Fibroblast of gingiva (primary cell): ENCODE data around the gene HSD11B1.

Source experiments
- DNase-seq: peaks from one replicate; pipeline ENCODE4 v3.0.0-alpha.2; 2011; ENCODE audit warnings: low read depth

Gene HSD11B1

GRCh38 chr1:209755926-209756614 is 51.4 kb downstream of the HSD11B1 start, which contains the start of gene TRAF3IP3:
TRAF3IP3 (plus strand) TSS chr1:209756053; CDS start chr1:209760040, 3,987 bp downstream.
- no peak for DNase-seq

- DNase-seq: no peak
Observed at GRCh38 chr1:209756615-209757445, 52.2 kb downstream of the HSD11B1 start.

- no peak for DNase-seq
Observed at GRCh38 chr1:209758400-209758799, 53.8 kb downstream of the HSD11B1 start.

GRCh38 chr1:209759829-209760359 is 55.2 kb downstream of the HSD11B1 start:
- DNase-seq: no peak

GRCh38 chr1:209761011-209761635 is 56.5 kb downstream of the HSD11B1 start:
- no peak for DNase-seq

GRCh38 chr1:209766051-209766450 is 61.4 kb downstream of the HSD11B1 start:
- DNase-seq: no peak

GRCh38 chr1:209767096-209767495 is 62.5 kb downstream of the HSD11B1 start:
- no peak for DNase-seq

- no peak for DNase-seq
Observed at GRCh38 chr1:209767706-209768105, 63.1 kb downstream of the HSD11B1 start.

GRCh38 chr1:209768354-209768774 is 63.7 kb downstream of the HSD11B1 start:
- DNase-seq: no peak

GRCh38 chr1:209769171-209769904 is 64.7 kb downstream of the HSD11B1 start:
- DNase-seq: peak; percentile 76

GRCh38 chr1:209769971-209770370 is 65.3 kb downstream of the HSD11B1 start:
- DNase-seq: no peak

- DNase-seq: no peak
Observed at GRCh38 chr1:209770636-209771415, 66.2 kb downstream of the HSD11B1 start.

GRCh38 chr1:209772126-209772525 is 67.5 kb downstream of the HSD11B1 start:
- DNase-seq: no peak

- no peak for DNase-seq
Observed at GRCh38 chr1:209774592-209774991, 69.9 kb downstream of the HSD11B1 start.

GRCh38 chr1:209775678-209776077 is 71.0 kb downstream of the HSD11B1 start:
- no peak for DNase-seq

- no peak for DNase-seq
Observed at GRCh38 chr1:209777587-209777986, 72.9 kb downstream of the HSD11B1 start.

GRCh38 chr1:209778102-209778501 is 73.5 kb downstream of the HSD11B1 start:
- no peak for DNase-seq

- DNase-seq: no peak
Observed at GRCh38 chr1:209780268-209780667, 75.6 kb downstream of the HSD11B1 start.

GRCh38 chr1:209783386-209783785 is 78.7 kb downstream of the HSD11B1 start:
- DNase-seq: no peak
